K562 treated with DMSO at 1 percent for 24 hours (cell line): Measurements from ENCODE around the gene TMEM86A. TPM values are rescaled to one million over a fixed set of nuclear protein-coding genes. Genes with fewer than 3 reads are reported as not detected.

Experiments
- total RNA-seq: library from RNA; unstranded; fragments of 300-600 nt; gene quantifications from 2 replicates; pipeline ENCODE4 v1.2.3, GENCODE V29; 2022; ENCODE audit warnings: low read depth; ENCODE audit not compliant: insufficient read depth

TMEM86A gene
- total RNA-seq, result 3.6 and 3.9 TPM in 2 replicates

GRCh38 chr11:18698341-18699268, at the start of gene TMEM86A:
Gene TMEM86A, plus strand, starts transcription at chr11:18698779. Its CDS starts 108 bp downstream, at chr11:18698887.

GRCh38 chr11:18726040-18726439, 27.5 kb downstream of the TMEM86A start, which contains the start of gene IGSF22:
Gene IGSF22, minus strand, starts transcription at chr11:18726188. Its CDS starts 1,952 bp downstream, at chr11:18724236.

Other genes starting within 250 kb of the TMEM86A start
- not detected in 2 replicates for gene LDHAL6A, start 242.9 kb upstream of the TMEM86A start, total RNA-seq
- 53.7 and 68.5 TPM in 2 replicates for gene TSG101, start 171.8 kb upstream of the TMEM86A start, total RNA-seq
- 5.0 and 6.1 TPM in 2 replicates for gene UEVLD, start 110.0 kb upstream of the TMEM86A start, total RNA-seq
- not detected in 2 replicates for gene MISFA, start 99.0 kb upstream of the TMEM86A start, total RNA-seq
- gene SPTY2D1, start 64.4 kb upstream of the TMEM86A start, total RNA-seq, result 12.1 and 15.6 TPM in 2 replicates
- not detected in 2 replicates for gene IGSF22, start 27.4 kb downstream of the TMEM86A start, total RNA-seq
- gene PTPN5, start 93.0 kb downstream of the TMEM86A start, total RNA-seq, result not detected in 2 replicates
- gene MRGPRX1, start 240.6 kb downstream of the TMEM86A start, total RNA-seq, result not detected in 2 replicates